RPMI8226 (cell line): ENCODE results near the gene TMEM63C.

ENCODE experiments used
- DNase-seq: peaks from one replicate; pipeline ENCODE4 v3.0.0-alpha.2; 2015

Gene TMEM63C

GRCh38 chr14:77200406-77200985, 18.9 kb downstream of the TMEM63C start:
- DNase-seq: no peak

- DNase-seq: no peak
Observed at GRCh38 chr14:77201696-77202095, 20.1 kb downstream of the TMEM63C start.

- no peak for DNase-seq
Observed at GRCh38 chr14:77203611-77204458, 22.2 kb downstream of the TMEM63C start.

GRCh38 chr14:77204459-77204771, 22.8 kb downstream of the TMEM63C start:
- no peak for DNase-seq

- DNase-seq: no peak
Observed at GRCh38 chr14:77204907-77205306, 23.3 kb downstream of the TMEM63C start.

- DNase-seq: no peak
Observed at GRCh38 chr14:77205566-77205965, 24.0 kb downstream of the TMEM63C start.

- no peak for DNase-seq
Observed at GRCh38 chr14:77206261-77206824, 24.7 kb downstream of the TMEM63C start.

- no peak for DNase-seq
Observed at GRCh38 chr14:77206877-77207389, 25.3 kb downstream of the TMEM63C start.

GRCh38 chr14:77208291-77208978, 26.8 kb downstream of the TMEM63C start:
- peak; percentile 56 for DNase-seq

GRCh38 chr14:77208979-77209318, 27.4 kb downstream of the TMEM63C start:
- DNase-seq: no peak

- no peak for DNase-seq
Observed at GRCh38 chr14:77212097-77212870, 30.7 kb downstream of the TMEM63C start.

GRCh38 chr14:77212943-77213678, 31.5 kb downstream of the TMEM63C start:
- peak; percentile 60 for DNase-seq

GRCh38 chr14:77213679-77214016, 32.0 kb downstream of the TMEM63C start:
- DNase-seq: no peak

GRCh38 chr14:77214216-77214615, 32.6 kb downstream of the TMEM63C start:
- DNase-seq: no peak

- no peak for DNase-seq
Observed at GRCh38 chr14:77217551-77217950, 36.0 kb downstream of the TMEM63C start.

GRCh38 chr14:77219591-77219990, 38.0 kb downstream of the TMEM63C start:
- peak; percentile 62 for DNase-seq

- DNase-seq: no peak
Observed at GRCh38 chr14:77220246-77221017, 38.8 kb downstream of the TMEM63C start.

- no peak for DNase-seq
Observed at GRCh38 chr14:77221241-77221871, 39.8 kb downstream of the TMEM63C start.

- no peak for DNase-seq
Observed at GRCh38 chr14:77222546-77223225, 41.1 kb downstream of the TMEM63C start.

GRCh38 chr14:77224212-77224611, 42.6 kb downstream of the TMEM63C start:
- no peak for DNase-seq
